ENCODE measurements around the gene ATP2B1. TPM values are rescaled to one million over a fixed set of nuclear protein-coding genes. Genes with fewer than 3 reads are reported as not detected.

The ATP2B1 gene
- total RNA-seq, 1 donor from 2014 or later, result 177 TPM

DNA sequence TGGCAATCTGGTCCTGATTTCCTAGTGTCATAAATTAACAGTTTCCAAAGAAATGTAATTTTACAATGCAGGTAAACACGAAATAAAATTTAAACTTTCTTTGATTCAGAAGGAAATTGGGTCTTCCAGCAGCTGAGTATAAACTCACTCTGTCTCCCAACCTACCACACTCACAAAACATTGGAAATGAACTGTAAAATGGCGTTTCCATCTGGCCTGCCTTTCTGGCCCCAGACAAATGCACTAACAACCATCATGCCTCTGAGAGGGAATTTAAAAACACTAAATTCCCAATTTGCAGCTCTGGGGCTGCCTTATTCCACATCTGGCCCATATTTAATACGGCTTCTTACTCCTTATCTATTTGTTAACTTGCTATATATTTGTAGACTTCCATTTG lies 19.3 kb downstream of the ATP2B1 start:
- Mint-ChIP-seq H3K9me3 (peaks cover 23% of the 10 kb centered on the region), H3K27me3 (ENCODE audit: insufficient read depth, low read depth) (no peaks in the 10 kb centered on the region), H3K4me3 (no peak overlapping the region), H3K36me3 (peaks cover 39% of the 10 kb centered on the region), H3K27ac (no peak overlapping the region), H3K4me1 (peaks cover 4% of the 10 kb centered on the region)
- Histone ChIP-seq H3K27ac (no peak overlapping the region), H2AFZ (replicated peaks) (no peak overlapping the region), H3F3A (ENCODE audit: low read depth) (no peaks in the 10 kb centered on the region), H3K36me3 (peaks cover 4% of the 10 kb centered on the region), H3K9me3 (ENCODE audit: low read depth) (no peaks in the 10 kb centered on the region), H4K20me1 (ENCODE audit: low read depth) (peaks cover 63% of the 10 kb centered on the region), H3K9ac (no peak overlapping the region), H3K79me2 (ENCODE audit: low read depth) (peaks cover 100% of the 10 kb centered on the region), H3K4me2 (no peak overlapping the region), H3K4me3 (no peak overlapping the region), H3K27me3 (no peaks in the 10 kb centered on the region), H3K4me1 (no peaks in the 10 kb centered on the region)
- TF ChIP-seq, protein P1, sequence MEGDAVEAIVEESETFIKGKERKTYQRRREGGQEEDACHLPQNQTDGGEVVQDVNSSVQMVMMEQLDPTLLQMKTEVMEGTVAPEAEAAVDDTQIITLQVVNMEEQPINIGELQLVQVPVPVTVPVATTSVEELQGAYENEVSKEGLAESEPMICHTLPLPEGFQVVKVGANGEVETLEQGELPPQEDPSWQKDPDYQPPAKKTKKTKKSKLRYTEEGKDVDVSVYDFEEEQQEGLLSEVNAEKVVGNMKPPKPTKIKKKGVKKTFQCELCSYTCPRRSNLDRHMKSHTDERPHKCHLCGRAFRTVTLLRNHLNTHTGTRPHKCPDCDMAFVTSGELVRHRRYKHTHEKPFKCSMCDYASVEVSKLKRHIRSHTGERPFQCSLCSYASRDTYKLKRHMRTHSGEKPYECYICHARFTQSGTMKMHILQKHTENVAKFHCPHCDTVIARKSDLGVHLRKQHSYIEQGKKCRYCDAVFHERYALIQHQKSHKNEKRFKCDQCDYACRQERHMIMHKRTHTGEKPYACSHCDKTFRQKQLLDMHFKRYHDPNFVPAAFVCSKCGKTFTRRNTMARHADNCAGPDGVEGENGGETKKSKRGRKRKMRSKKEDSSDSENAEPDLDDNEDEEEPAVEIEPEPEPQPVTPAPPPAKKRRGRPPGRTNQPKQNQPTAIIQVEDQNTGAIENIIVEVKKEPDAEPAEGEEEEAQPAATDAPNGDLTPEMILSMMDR (IDR thresholded peaks at IDR 0.05), result no peak
- TF ChIP-seq EZH2 (IDR thresholded peaks at IDR 0.05) (no peak), EZH2phosphoT487 (IDR thresholded peaks at IDR 0.05) (no peak)
- no peak for DNase-seq (ENCODE audit: low spot score)

DNA sequence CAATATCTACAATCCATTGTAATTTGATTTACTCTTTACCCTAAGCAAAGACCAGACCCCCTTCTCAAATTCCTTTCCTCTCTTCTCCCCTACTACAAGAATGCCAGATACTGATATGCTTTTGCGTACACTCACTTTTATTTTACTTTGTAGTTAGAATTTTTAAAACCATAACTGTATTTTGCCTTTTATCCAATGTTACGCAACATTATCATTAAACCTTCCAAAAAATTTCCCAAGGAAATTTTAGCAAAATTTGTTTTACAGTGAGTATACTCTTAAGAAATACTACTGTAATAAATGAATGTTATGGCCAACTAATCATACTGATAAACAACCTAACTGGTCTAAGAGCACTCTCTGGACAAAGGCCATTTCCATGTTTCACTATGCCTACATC lies 22.3 kb downstream of the ATP2B1 start:
- Mint-ChIP-seq H3K4me1 (no peaks in the 10 kb centered on the region), H3K27ac (no peak overlapping the region), H3K4me3 (no peak overlapping the region), H3K36me3 (peaks cover 53% of the 10 kb centered on the region), H3K9me3 (peaks cover 46% of the 10 kb centered on the region), H3K27me3 (ENCODE audit: insufficient read depth, low read depth) (no peaks in the 10 kb centered on the region)
- Histone ChIP-seq H3K4me3 (no peak overlapping the region), H3K4me2 (no peak overlapping the region), H3K79me2 (ENCODE audit: low read depth) (peaks cover 100% of the 10 kb centered on the region), H2AFZ (replicated peaks) (no peak overlapping the region), H3F3A (ENCODE audit: low read depth) (no peaks in the 10 kb centered on the region), H3K27ac (no peak overlapping the region), H3K4me1 (no peaks in the 10 kb centered on the region), H3K9ac (no peak overlapping the region), H3K27me3 (no peaks in the 10 kb centered on the region), H3K36me3 (peaks cover 13% of the 10 kb centered on the region), H4K20me1 (ENCODE audit: low read depth) (peaks cover 33% of the 10 kb centered on the region), H3K9me3 (ENCODE audit: low read depth) (peaks cover 16% of the 10 kb centered on the region)
- TF ChIP-seq EZH2 (IDR thresholded peaks at IDR 0.05) (no peak), EZH2phosphoT487 (IDR thresholded peaks at IDR 0.05) (no peak)
- TF ChIP-seq, protein P1 (IDR thresholded peaks at IDR 0.05), result no peak
- no peak for DNase-seq (ENCODE audit: low spot score)

DNA sequence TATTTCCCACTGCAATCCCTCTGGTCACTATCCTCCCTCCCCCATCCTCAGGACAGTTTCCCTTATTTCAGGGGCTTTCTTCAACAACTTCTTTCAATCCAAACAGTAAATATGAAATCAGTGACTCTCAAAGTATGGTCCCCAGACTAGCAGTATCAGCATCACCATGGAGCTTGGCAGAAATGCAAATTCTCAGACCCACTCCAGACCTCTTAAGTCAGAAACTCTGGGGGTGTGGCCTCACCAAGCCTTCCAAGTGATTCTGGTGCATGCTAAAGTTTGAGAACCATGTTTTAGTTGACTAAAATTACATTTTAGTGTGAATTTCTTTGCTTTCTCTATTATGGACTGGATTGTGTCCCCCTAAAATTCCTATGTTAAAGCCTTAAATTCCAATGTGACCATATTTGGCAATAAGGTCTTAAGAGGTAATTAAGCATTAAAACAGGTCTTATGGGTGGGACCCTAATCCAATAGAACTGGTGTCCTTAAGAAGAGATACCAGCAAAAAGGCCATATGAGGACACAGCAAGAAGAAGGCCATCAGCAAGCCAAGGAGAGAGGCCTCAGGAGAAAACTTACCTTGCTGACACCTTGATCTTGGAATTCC lies 23.2 kb downstream of the ATP2B1 start:
- no peaks in the 10 kb centered on the region for H3K4me1 ChIP-seq
- DNase-seq (ENCODE audit: low spot score), result no peak
- H3K27me3 ChIP-seq, result no peaks in the 10 kb centered on the region
- H3K79me2 ChIP-seq (ENCODE audit: low read depth), result peaks cover 100% of the 10 kb centered on the region
- peaks cover 50% of the 10 kb centered on the region for H3K9me3 Mint-ChIP-seq
- no peak overlapping the region for H2AFZ ChIP-seq (replicated peaks)
- peaks cover 22% of the 10 kb centered on the region for H3K9me3 ChIP-seq (ENCODE audit: low read depth)
- no peak overlapping the region for H3K4me3 Mint-ChIP-seq
- no peak overlapping the region for H3K27ac Mint-ChIP-seq
- peaks cover 3% of the 10 kb centered on the region for H3K27me3 Mint-ChIP-seq (ENCODE audit: insufficient read depth, low read depth)
- no peaks in the 10 kb centered on the region for H3K4me1 Mint-ChIP-seq
- H4K20me1 ChIP-seq (ENCODE audit: low read depth), result peaks cover 24% of the 10 kb centered on the region
- TF ChIP-seq, protein P1 (IDR thresholded peaks at IDR 0.05), result no peak
- TF ChIP-seq EZH2phosphoT487 (IDR thresholded peaks at IDR 0.05) (no peak), EZH2 (IDR thresholded peaks at IDR 0.05) (no peak)
- no peak overlapping the region for H3K27ac ChIP-seq
- no peaks in the 10 kb centered on the region for H3F3A ChIP-seq (ENCODE audit: low read depth)
- peaks cover 16% of the 10 kb centered on the region for H3K36me3 ChIP-seq
- H3K36me3 Mint-ChIP-seq, result peaks cover 55% of the 10 kb centered on the region
- H3K4me2 ChIP-seq, result no peak overlapping the region
- no peak overlapping the region for H3K9ac ChIP-seq
- no peak overlapping the region for H3K4me3 ChIP-seq

Measured in neural progenitor cell (in vitro differentiated cells).